Measurements from ENCODE around the gene COL15A1.

The COL15A1 gene

GRCh38 chr9:99056886-99057664, 113.4 kb downstream of the COL15A1 start:
- DNase-seq (ENCODE audit: low read depth, low spot score), result no peak

GRCh38 chr9:99057665-99058625, 114.2 kb downstream of the COL15A1 start:
- DNase-seq (ENCODE audit: low read depth, low spot score), result peak; percentile 81

- no peak for DNase-seq (ENCODE audit: low read depth, low spot score)
Observed at GRCh38 chr9:99058964-99059921, 115.5 kb downstream of the COL15A1 start.

GRCh38 chr9:99060621-99061020, 116.9 kb downstream of the COL15A1 start:
- no peak for DNase-seq (ENCODE audit: low read depth, low spot score)

GRCh38 chr9:99062549-99062948, 118.8 kb downstream of the COL15A1 start:
- no peak for DNase-seq (ENCODE audit: low read depth, low spot score)

- DNase-seq (ENCODE audit: low read depth, low spot score), result no peak
Observed at GRCh38 chr9:99063522-99063921, 119.8 kb downstream of the COL15A1 start.

- DNase-seq (ENCODE audit: low read depth, low spot score), result no peak
Observed at GRCh38 chr9:99066571-99066970, 122.9 kb downstream of the COL15A1 start.

- DNase-seq (ENCODE audit: low read depth, low spot score), result no peak
Observed at GRCh38 chr9:99069075-99069474, 125.4 kb downstream of the COL15A1 start.

GRCh38 chr9:99069546-99069945, 125.8 kb downstream of the COL15A1 start:
- DNase-seq (ENCODE audit: low read depth, low spot score), result no peak

GRCh38 chr9:99070681-99071080, 127.0 kb downstream of the COL15A1 start:
- DNase-seq (ENCODE audit: low read depth, low spot score), result no peak

- DNase-seq (ENCODE audit: low read depth, low spot score), result no peak
Observed at GRCh38 chr9:99071313-99072039, 127.8 kb downstream of the COL15A1 start.

GRCh38 chr9:99072040-99072394, 128.3 kb downstream of the COL15A1 start:
- DNase-seq (ENCODE audit: low read depth, low spot score), result no peak

- no peak for DNase-seq (ENCODE audit: low read depth, low spot score)
Observed at GRCh38 chr9:99073347-99073746, 129.6 kb downstream of the COL15A1 start.

GRCh38 chr9:99073985-99074901, 130.5 kb downstream of the COL15A1 start:
- DNase-seq (ENCODE audit: low read depth, low spot score), result no peak

- no peak for DNase-seq (ENCODE audit: low read depth, low spot score)
Observed at GRCh38 chr9:99074902-99075245, 131.2 kb downstream of the COL15A1 start.

GRCh38 chr9:99075246-99075912, 131.7 kb downstream of the COL15A1 start:
- peak; percentile 50 for DNase-seq (ENCODE audit: low read depth, low spot score)

GRCh38 chr9:99076030-99076429, 132.3 kb downstream of the COL15A1 start:
- DNase-seq (ENCODE audit: low read depth, low spot score), result no peak

- DNase-seq (ENCODE audit: low read depth, low spot score), result no peak
Observed at GRCh38 chr9:99076483-99077171, 132.9 kb downstream of the COL15A1 start.

GRCh38 chr9:99078717-99079116, 135.0 kb downstream of the COL15A1 start:
- DNase-seq (ENCODE audit: low read depth, low spot score), result no peak
